Activated T-cell treated with anti-CD3 and anti-CD28 coated beads for 24 hours (primary cell): ENCODE measurements around the gene IFNL4.
"Not testable (repeated sequence)": the region's sequence is repeated elsewhere in the genome, so short reads cannot be mapped to it uniquely, and the experiment has no call there.

Source experiments
- DNase-seq: peaks from one replicate; pipeline ENCODE4 v3.0.0-alpha.2; 2020; ENCODE audit warnings: low read depth

Gene IFNL4

DNA sequence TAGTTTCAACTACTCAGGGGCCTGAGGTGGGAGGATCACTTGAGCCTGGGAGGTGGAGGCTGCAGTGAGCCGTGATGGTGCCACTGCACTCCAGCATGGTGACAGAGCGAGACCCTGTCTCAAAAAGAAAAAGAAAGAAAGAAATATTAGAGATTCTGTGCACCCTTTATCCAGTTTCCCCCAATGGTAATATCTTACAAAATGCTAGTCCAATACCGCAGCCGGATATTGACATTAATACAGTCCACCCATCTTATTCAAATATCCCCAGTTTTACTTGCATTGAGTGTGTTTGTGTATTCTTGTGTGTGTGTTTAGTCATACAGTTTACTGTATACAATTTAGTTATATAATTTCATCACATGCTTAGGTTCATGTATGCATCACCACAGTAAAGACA lies 8.6 kb upstream of the IFNL4 start:
- no peak for DNase-seq

- DNase-seq = no peak
These were observed 6.1 kb upstream of the IFNL4 start for GRCh38 chr19:39254531-39255345.

GRCh38 chr19:39253374-39254149 lies 4.9 kb upstream of the IFNL4 start:
- DNase-seq = no peak

DNA sequence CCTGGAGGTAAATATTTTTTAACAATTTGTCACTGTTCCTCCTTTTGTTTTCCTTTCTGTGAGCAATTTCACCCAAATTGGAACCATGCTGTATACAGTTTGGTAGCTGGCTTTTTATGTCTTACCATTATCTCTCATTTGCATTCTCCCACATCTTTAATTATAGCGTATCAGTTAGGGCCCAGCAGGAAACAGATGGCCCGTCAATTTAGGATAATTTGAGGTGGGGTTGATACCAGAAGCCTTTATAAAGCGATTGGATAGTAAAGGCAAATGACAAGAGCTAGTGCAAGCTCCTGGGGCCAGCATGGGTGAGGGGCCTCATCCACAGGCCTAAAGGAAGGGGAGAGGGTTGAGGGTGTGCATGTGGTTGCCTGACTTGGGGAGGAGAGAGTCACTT lies 3.8 kb upstream of the IFNL4 start:
- DNase-seq = no peak

GRCh38 chr19:39251846-39252245 lies 3.2 kb upstream of the IFNL4 start:
- no peak for DNase-seq

DNA sequence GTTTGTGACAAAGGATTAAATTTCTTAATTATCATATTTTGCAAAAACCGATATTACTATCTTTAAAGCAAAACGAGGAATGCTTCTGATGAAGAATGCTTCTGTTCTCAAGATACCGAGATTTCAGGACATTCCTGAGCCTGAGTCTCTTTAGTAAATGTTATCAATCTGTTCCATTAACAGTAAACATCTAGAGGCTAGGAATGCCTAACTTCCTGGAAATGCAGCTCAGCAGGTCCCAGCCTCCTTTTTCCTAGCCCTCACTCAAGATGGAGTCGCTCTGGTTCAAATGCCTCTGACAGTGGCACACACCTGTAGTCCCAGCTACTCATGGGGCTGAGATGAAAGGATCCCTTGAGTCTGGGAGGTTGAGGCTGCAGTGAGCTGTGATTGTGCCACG lies 2.4 kb upstream of the IFNL4 start:
- DNase-seq = no peak

DNA sequence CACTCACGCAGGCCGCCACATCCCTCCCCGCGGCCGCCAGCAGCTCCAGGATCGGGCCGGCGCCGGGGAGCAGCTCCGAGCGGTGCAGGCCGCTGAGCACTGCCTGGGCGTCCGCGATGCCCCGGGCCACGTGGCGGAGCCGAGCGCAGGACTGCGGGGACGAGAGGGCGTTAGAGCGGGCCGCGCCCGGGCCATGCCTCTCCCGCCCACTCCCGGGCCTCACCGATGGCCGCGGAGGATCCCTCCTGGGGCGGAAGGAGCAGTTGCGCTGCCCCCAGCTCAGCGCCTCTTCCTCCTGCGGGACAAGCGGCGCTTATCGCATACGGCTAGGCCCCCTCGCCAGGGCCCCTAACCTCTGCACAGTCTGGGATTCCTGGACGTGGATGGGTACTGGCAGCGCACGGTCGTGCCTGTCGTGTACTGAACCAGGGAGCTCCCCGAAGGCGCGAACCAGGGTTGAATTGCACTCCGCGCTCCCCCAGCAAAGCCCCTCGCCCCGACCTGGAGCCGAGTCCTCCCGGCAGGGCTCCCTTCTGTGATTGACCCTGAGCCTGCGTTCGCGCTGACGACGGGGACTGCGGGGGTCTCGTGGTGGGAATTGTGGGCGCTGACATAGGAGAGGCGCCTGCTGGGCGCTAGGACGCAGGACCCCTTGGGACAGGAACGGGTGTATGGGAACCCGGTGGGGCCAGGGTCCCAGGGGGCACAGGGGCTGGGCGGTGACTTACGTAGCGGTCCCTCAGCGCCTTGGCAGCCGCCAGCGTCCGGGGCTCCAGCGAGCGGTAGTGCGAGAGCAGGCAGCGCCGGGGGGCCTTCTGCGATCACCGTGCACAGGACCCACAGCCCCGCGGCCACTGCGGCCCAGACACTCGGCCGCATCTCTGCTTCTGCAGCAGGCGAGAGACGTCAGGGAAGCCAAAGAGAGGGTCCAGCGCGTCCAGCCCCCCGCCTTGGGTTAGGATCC lies 673 bp downstream of the IFNL4 start:
- DNase-seq = no peak

- DNase-seq = peak; percentile 19
These were observed 1.5 kb downstream of the IFNL4 start for GRCh38 chr19:39246951-39247669.

DNA sequence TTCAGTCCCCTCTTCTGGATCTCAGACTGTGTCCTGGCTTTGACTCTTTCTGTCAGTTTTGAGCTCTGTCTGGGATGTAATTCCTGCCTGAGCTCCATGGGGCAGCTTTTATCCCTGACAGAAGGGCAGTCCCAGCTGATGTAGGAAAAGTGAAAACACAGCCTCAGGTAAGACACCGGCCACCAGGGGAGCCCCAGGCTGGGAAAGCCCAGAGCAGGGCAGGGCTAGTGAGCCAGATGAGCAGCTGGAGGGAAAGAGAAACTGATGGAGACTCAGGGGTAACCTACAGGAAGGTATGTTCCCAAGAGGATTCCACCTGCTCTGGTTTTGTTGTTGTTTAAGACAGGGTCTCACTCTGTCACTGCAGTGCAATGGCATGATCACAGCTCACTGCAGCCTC lies 3.5 kb downstream of the IFNL4 start:
- not testable (repeated sequence) for DNase-seq

DNA sequence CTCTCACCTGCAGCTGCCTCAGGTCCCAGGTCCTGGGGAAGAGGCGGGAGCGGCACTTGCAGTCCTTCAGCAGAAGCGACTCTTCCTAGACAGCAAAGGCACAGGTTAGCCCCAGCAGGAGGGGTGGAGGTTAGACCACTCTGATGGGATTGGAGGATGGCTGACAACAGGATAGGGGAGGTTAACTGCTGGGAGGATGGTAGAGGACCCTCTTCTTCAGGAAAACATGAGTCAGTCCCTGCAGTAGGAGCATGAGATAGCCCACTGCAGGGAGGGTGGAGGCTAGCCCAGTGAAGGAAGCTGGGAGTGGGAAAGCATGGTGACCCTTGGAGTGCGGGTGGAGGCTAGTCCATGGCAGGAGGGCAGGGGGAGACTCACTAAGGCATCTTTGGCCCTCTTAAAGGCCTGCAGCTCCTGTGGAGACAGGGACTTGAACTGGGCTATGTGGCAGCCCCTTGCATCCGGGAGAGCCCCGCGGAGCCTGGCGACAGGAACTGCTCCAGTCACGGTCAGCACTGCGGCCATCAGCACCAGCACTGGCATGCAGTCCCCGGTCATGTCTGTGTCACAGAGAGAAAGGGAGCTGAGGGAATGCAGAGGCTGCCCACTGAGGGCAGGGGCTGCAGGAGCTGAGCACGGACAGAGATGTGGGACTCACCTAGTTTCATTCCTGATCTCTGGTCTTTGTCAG lies 4.1 kb downstream of the IFNL4 start, which contains the start of gene IFNL3:
IFNL3 (minus strand) TSS at position 597 of the 691 bp plus-strand sequence; CDS start at position 558, 39 bp downstream.
- DNase-seq = not testable (repeated sequence)

DNA sequence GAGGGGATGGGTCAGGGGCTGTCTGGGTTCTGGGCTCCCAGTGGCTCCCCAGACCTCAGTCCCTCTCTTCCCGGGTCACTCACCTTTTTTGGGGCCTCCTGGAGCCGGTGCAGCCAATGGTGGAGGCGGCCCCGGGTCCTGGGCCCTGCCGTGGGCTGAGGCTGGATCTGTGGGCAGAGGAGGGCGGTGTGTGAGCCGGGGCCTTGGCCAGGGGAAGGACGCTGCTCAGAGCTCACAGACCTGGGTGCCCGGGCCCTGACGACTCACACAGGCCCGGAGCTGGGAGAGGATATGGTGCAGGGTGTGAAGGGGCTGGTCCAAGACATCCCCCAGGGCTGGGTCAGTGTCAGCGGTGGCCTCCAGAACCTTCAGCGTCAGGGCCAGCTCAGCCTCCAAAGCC lies 4.9 kb downstream of the IFNL4 start:
- DNase-seq = not testable (repeated sequence)

- DNase-seq = no peak
These were observed 8.2 kb downstream of the IFNL4 start for GRCh38 chr19:39240421-39240820.

DNA sequence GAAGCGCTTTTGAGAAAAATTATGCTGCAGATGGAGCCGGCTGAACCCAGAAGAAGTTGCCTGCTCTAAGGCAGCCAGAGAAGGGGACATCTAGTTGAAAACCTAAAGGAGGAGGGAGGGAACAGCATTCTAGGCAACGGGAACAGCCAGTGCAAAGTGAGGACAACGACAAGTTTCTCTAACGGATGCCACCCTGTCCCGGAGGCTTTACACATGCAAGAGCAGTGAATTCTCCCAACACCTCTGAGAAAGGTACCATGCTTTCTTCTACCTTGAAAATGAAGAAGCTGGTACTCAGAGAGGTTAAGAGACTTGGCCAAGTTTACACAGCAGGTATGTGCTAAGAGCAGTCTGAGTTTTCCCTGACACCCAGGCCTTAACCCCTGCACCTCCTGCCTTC lies 9.7 kb downstream of the IFNL4 start:
- DNase-seq = no peak

- no peak for DNase-seq
These were observed 10.4 kb downstream of the IFNL4 start for GRCh38 chr19:39238209-39238608.

GRCh38 chr19:39237200-39238184 lies 11.2 kb downstream of the IFNL4 start:
- peak; percentile 27 for DNase-seq

DNA sequence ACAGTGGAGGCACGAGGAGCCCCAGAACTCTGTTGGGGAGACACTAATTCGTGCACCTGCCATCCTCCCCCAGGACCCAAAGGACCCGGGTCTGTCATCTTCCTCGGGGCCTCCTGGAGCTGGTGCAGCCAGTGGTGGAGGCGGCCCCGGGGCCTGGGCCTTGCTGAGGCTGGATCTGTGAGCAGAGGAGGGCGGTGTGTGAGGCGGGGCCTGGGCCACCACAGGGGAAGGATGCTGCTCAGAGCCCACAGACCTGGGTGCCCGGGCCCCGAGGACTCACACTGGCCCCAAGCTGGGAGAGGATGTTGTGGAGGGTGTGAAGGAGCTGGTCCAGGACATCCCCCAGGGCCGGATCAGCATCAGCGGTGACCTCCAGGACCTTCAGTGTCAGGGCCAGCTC lies 12.1 kb downstream of the IFNL4 start:
- no peak for DNase-seq

- DNase-seq = no peak
These were observed 15.9 kb downstream of the IFNL4 start for GRCh38 chr19:39232708-39233107.

DNA sequence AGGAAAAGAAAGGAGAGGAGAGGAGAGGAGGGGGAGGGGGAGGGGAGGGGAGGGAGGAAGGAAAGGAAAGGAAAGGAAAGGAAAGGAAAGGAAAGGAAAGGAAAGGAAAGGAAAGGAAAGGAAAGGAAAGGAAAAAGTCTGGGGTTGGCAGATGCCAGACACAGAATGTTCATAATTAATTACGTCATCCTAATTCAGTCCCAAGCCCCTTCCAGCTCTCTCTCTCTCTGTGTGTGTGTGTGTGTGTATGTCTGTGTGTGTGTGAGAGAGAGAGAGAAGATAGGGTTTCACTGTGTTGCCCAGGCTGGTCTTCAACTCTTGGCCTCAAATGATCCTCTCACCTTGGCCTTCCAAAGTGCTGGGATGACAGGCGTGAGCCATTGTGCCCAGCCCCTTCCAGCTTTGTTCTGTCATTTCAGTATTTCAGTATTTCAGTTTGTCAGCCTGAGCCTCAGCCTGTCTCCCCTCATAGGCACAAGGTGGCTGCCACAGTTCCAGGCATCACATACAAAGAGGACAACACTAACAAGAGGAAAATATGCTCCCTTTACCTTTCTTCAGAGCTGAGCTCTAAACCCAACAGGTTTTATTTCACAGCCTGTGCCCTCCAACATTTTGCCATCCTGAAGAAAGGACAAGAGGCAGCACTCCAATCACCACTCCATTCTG lies 18.4 kb downstream of the IFNL4 start:
- DNase-seq = no peak

DNA sequence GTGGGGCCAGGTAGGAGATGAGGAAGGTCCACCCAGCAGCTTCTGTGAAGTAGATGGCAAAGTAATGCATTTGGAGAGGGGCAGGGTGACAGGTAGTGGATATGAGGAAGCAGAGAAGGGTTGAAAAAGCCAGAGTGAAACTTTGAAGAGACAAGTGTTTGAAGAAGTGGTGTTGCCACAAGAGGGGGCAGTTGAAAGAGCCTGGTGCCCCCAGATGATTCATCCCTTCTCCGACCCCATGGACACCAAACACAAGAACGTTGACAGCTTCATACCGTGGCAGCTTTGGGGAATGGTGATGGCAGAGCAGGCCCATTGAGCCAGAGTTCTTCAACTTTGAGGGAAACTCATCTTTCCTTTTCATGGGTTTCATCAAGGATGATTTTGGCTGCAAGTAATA lies 23.7 kb downstream of the IFNL4 start:
- no peak for DNase-seq
